CD4-positive, alpha-beta T cell treated with Interleukin-6 for 4 hours (primary cell): ENCODE measurements around the gene SNPH.
A peak's percentile ranks its signal among the peaks of the same experiment; 100 is the strongest.
"Not testable (repeated sequence)": the region's sequence is repeated elsewhere in the genome, so short reads cannot be mapped to it uniquely, and the experiment has no call there.

Source experiments
- DNase-seq: peaks from one replicate; pipeline ENCODE4 v3.0.0-alpha.2; 2020; ENCODE audit warnings: mixed read lengths

Gene SNPH

DNA sequence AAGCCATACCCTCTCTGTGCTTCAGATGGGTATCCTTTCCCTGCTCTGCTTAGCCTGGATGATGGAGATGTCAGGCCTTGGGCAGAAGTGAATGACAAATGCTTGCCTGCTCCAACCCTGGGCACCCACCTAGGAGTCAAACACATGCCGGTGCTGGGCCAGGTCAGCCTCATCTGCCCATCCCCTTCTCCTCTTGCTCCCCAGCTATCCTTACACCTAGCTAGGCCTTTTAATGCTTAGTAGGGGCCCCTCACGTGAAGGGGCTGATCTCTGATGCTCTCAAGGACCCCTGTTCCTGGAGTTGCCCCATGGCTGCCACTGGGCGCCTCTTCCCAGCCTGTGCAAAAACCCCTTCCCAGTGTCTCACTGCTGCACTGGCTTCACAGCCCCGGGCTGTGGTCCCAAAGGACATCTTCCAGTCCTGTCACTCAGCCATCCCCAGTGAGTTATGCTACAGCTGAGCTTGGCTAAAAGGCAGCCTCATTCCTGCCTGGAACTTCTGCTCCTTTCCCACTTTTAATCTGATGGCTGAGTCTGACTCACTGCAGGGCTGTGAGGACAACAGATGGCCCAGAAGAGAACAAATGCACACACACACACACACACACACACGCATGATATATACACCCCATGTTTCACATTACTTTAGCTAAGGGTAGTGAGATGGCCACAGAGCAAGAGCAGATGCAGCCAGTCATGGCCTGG, 75.6 kb downstream of the SNPH start:
- DNase-seq, result no peak

- DNase-seq, result not testable (repeated sequence)
These were observed 77.5 kb downstream of the SNPH start for GRCh38 chr20:1343446-1344124.

GRCh38 chr20:1345030-1345755, 79.1 kb downstream of the SNPH start:
- DNase-seq, result no peak

- DNase-seq, result no peak
These were observed 79.6 kb downstream of the SNPH start for GRCh38 chr20:1345756-1346093.

- no peak for DNase-seq
These were observed 80.3 kb downstream of the SNPH start for GRCh38 chr20:1346315-1346969.

GRCh38 chr20:1353956-1354355, 87.9 kb downstream of the SNPH start:
- no peak for DNase-seq

- peak; percentile 16 for DNase-seq
These were observed 92.0 kb downstream of the SNPH start for GRCh38 chr20:1357921-1358671.
